Gastrocnemius medialis (tissue), 4 donors: ENCODE measurements around the gene UBE2QL1. TPM values are rescaled to one million over a fixed set of nuclear protein-coding genes. Genes with fewer than 3 reads are reported as not detected.

Source experiments
- ATAC-seq, 2 donors: fragments of 150-250 bp; one replicate each; pipeline ENCODE4 v1.9.1; 2016
- DNase-seq, 2 donors: peaks; one replicate each; pipeline ENCODE4 v3.0.0-alpha.2; 2019
- H3K27ac ChIP-seq, 4 donors: fragments of 200-600 bp; sonication (generic); 1 replicate in 1 of 4; 2 replicates in 3 of 4; pipeline ENCODE4 v1.5.1; 2016 to 2018; ENCODE audit warnings: mild to moderate bottlenecking in 2 of 4, moderate library complexity in 1 of 4
- H3K27me3 ChIP-seq, 3 donors: fragments of 200-600 bp; sonication (generic) in 2 of 3; 1 replicate in 1 of 3; 2 replicates in 2 of 3; pipeline versions ENCODE4 v1.5.1 to v1.6.0; 2016 to 2019; ENCODE audit warnings: mild to moderate bottlenecking in 1 of 3, moderate library complexity in 1 of 3
- H3K36me3 ChIP-seq, 2 donors: fragments of 200-600 bp; sonication (generic) in 1 of 2; one replicate each; pipeline ENCODE4 v1.5.1; 2017 to 2018
- H3K4me1 ChIP-seq, 2 donors: fragments of 200-600 bp; sonication (generic) in 1 of 2; one replicate each; pipeline ENCODE4 v1.5.1; 2016 to 2017; ENCODE audit warnings: mild to moderate bottlenecking in 2 of 2
- H3K4me3 ChIP-seq, 4 donors: fragments of 200-600 bp; sonication (generic) in 3 of 4; 1 replicate in 1 of 4; 2 replicates in 3 of 4; pipeline ENCODE4 v1.5.1; 2016 to 2019; ENCODE audit warnings: mild to moderate bottlenecking in 2 of 4
- H3K9me3 ChIP-seq, 3 donors: fragments of 200-600 bp; sonication (generic) in 2 of 3; 1 replicate in 1 of 3; 2 replicates in 2 of 3; pipeline ENCODE4 v1.5.1; 2016 to 2019
- CTCF ChIP-seq, 5 experiments: fragments of 450-650 bp in 3 of 5; fragments of 200-600 bp in 2 of 5; sonication (generic) in 2 of 5; IDR thresholded peaks in 4 of 5; conservative IDR thresholded peaks in 1 of 5; 1 replicate in 4 of 5; 2 replicates in 1 of 5; pipeline ENCODE4 v1.5.1; 2016 to 2019; ENCODE audit warnings: antibody characterized with exemption in 5 of 5, mild to moderate bottlenecking in 3 of 5, moderate library complexity in 3 of 5
- POLR2A ChIP-seq, 2 donors: fragments of 450-650 bp; IDR thresholded peaks; one replicate each; pipeline ENCODE4 v1.6.1; 2017; ENCODE audit warnings: antibody characterized with exemption in 2 of 2, mild to moderate bottlenecking in 2 of 2, moderate library complexity in 2 of 2
- in situ Hi-C, 4 donors: fragments of 200-750 bp; cut with MboI; loops; one replicate each; pipeline versions ENCODE4 v1.15.0 to v1.8.0; 2017; ENCODE audit warnings: low sequenced_read_pairs in 4 of 4
- intact Hi-C: fragments of 100-400 bp; cut with DNase I; formaldehyde crosslinking; loops from one replicate; pipeline ENCODE4 v1.15.1; 2023; ENCODE audit warnings: low total_unique reads
- total RNA-seq, 4 donors: library from RNA; depleted of rRNA; stranded (reverse); fragments of >200 nt; gene quantifications; one replicate each; pipeline versions ENCODE4 v1.1.0 to v1.2.3, GENCODE V29; 2016

UBE2QL1 gene
- total RNA-seq, 4 donors from 2014 or later, result 48.8 to 150 (median 67.0) TPM

DNA sequence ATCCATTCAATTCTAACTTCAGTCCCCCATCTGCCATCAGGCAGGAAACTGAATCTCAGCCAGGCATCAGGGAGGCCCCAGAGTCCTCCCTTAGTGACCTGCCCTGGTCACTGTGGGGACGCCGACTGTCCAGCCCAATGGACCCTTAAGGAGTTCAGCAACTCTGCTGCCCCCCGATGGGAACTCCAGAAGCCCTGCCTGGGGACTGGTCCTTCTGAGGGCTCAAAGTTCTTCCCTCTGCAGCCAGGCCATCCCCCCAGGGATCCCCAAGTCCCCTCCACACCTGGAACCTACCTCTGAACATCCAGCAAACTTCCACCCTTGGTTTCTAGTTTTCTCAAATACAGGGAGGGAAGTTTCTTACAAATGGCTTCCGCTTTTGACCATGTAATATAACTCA, 76.8 kb downstream of the UBE2QL1 start:
- intact Hi-C loops (loop anchor here (5.0 kb wide), 2 partner anchors 63 to 233 kb away; no protein-coding TSS in a partner anchor), in situ Hi-C loops (no loop called here)
- TF ChIP-seq CTCF (IDR thresholded peaks at IDR 0.05 in 4 of 5, conservative IDR thresholded peaks at IDR 0.05 in 1 of 5) (no peak), POLR2A (IDR thresholded peaks at IDR 0.05) (no peak)
- ATAC-seq, result no peak
- Histone ChIP-seq H3K27ac (no peak overlapping the region), H3K4me3 (no peak overlapping the region), H3K27me3 (no peaks in the 10 kb centered on the region), H3K9me3 (no peaks in the 10 kb centered on the region), H3K4me1 (peaks cover 9 to 26% of the 10 kb centered on the region in 2 donors), H3K36me3 (no peaks in the 10 kb centered on the region)
- no peak for DNase-seq

DNA sequence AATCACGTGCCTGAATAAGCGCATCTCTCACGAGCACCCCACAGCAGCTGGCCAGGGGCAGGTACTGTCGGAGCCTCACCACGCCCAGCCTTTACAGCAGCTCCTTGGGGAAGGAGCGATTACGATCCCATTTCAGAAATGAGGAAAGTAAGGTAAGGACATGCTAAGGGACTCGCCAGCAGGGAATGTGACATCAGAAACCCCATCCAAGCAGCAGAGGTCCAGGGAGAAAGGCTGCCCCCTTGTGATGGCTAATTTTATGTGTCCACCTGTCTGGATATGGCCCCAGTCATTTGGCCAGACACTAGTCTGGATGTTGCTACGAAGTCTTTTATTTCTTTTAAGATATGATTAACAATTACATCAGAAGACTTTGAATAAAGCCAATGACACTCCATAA, 77.3 kb downstream of the UBE2QL1 start:
- no peaks in the 10 kb centered on the region for H3K27me3 ChIP-seq
- H3K9me3 ChIP-seq, result no peaks in the 10 kb centered on the region
- H3K4me3 ChIP-seq, result no peak overlapping the region
- in situ Hi-C loops (no loop called here), intact Hi-C loops (loop anchor here (5.0 kb wide), 2 partner anchors 64 to 234 kb away; no protein-coding TSS in a partner anchor)
- TF ChIP-seq POLR2A (IDR thresholded peaks at IDR 0.05), result no peak
- TF ChIP-seq CTCF (IDR thresholded peaks at IDR 0.05 in 4 of 5, conservative IDR thresholded peaks at IDR 0.05 in 1 of 5), result peak in 3 of 5 experiments; percentile 29 to 37 (median 32)
- peak; percentile 56 to 76 for ATAC-seq
- peak in 1 of 2 donors; percentile 39 for DNase-seq
- H3K4me1 ChIP-seq, result peaks cover 9 to 26% of the 10 kb centered on the region in 2 donors
- no peaks in the 10 kb centered on the region for H3K36me3 ChIP-seq
- H3K27ac ChIP-seq, result no peak overlapping the region

GRCh38 chr5:6527749-6528455, 79.2 kb downstream of the UBE2QL1 start:
- ATAC-seq (peak in 1 of 2 donors; percentile 75), DNase-seq (peak in 1 of 2 donors; percentile 41)
- no peaks in the 10 kb centered on the region for H3K36me3 ChIP-seq
- H3K4me3 ChIP-seq, result no peak overlapping the region
- in situ Hi-C loops (no loop called here), intact Hi-C loops (loop anchor here (5.0 kb wide), 2 partner anchors 66 to 236 kb away; no protein-coding TSS in a partner anchor)
- peak overlapping the region; percentile 64 to 77 (median 70) for H3K27ac ChIP-seq
- H3K27me3 ChIP-seq, result no peaks in the 10 kb centered on the region
- H3K9me3 ChIP-seq, result no peaks in the 10 kb centered on the region
- peaks cover 9 to 26% of the 10 kb centered on the region in 2 donors for H3K4me1 ChIP-seq
- TF ChIP-seq CTCF (IDR thresholded peaks at IDR 0.05 in 4 of 5, conservative IDR thresholded peaks at IDR 0.05 in 1 of 5) (no peak), POLR2A (IDR thresholded peaks at IDR 0.05) (no peak)

GRCh38 chr5:6535594-6535993, 86.9 kb downstream of the UBE2QL1 start:
- Histone ChIP-seq H3K27me3 (no peaks in the 10 kb centered on the region), H3K4me1 (peaks cover 9 to 11% of the 10 kb centered on the region in 2 donors), H3K4me3 (no peak overlapping the region), H3K36me3 (no peaks in the 10 kb centered on the region), H3K9me3 (no peaks in the 10 kb centered on the region), H3K27ac (no peak overlapping the region)
- TF ChIP-seq POLR2A (IDR thresholded peaks at IDR 0.05) (no peak), CTCF (IDR thresholded peaks at IDR 0.05 in 4 of 5, conservative IDR thresholded peaks at IDR 0.05 in 1 of 5) (no peak)
- in situ Hi-C loops (no loop called here), intact Hi-C loops (no loop called here)
- ATAC-seq (no peak), DNase-seq (no peak)
